GM23248 (cell line): Measurements from ENCODE around the gene MEI4. TPM values are rescaled to one million over a fixed set of nuclear protein-coding genes. Genes with fewer than 3 reads are reported as not detected.

Experiments
- DNase-seq: peaks from one replicate; pipeline ENCODE4 v3.0.0-alpha.2; 2015
- H2AFZ ChIP-seq: fragments of 200-600 bp; sonication (generic); 2 replicates; pipeline ENCODE4 v1.6.1; 2016; ENCODE audit warnings: antibody characterized with exemption
- H3F3A ChIP-seq: fragments of 200-600 bp; sonication (generic); 2 replicates; pipeline ENCODE4 v1.6.1; 2016; ENCODE audit warnings: mild to moderate bottlenecking, antibody characterized with exemption, mixed run types; ENCODE audit not compliant: insufficient read depth
- H3K27ac ChIP-seq: fragments of 200-600 bp; sonication (generic); 2 replicates; pipeline ENCODE4 v1.5.1; 2016; ENCODE audit warnings: mild to moderate bottlenecking
- H3K27me3 ChIP-seq: fragments of 200-600 bp; sonication (generic); replicated peaks from 2 replicates; pipeline ENCODE4 v1.6.1; 2016; ENCODE audit warnings: mild to moderate bottlenecking; ENCODE audit not compliant: insufficient read depth
- H3K36me3 ChIP-seq: fragments of 200-600 bp; sonication (generic); 2 replicates; pipeline ENCODE4 v1.6.1; 2016; ENCODE audit warnings: low read depth, mild to moderate bottlenecking
- H3K4me1 ChIP-seq: fragments of 200-600 bp; sonication (generic); 2 replicates; pipeline ENCODE4 v1.6.1; 2016; ENCODE audit warnings: mild to moderate bottlenecking; ENCODE audit not compliant: insufficient read depth
- H3K4me2 ChIP-seq: fragments of 200-600 bp; sonication (generic); one replicate; pipeline ENCODE4 v1.6.1; 2016; ENCODE audit warnings: mild to moderate bottlenecking; ENCODE audit not compliant: unreplicated experiment
- H3K4me3 ChIP-seq: fragments of 200-600 bp; sonication (generic); 2 replicates; pipeline ENCODE4 v1.5.1; 2016; ENCODE audit warnings: mild to moderate bottlenecking
- H3K79me2 ChIP-seq: fragments of 200-600 bp; sonication (generic); 2 replicates; pipeline ENCODE4 v1.6.1; 2016; ENCODE audit warnings: mild to moderate bottlenecking; ENCODE audit not compliant: insufficient read depth
- H3K9ac ChIP-seq: fragments of 200-600 bp; sonication (generic); 2 replicates; pipeline ENCODE4 v1.6.1; 2016; ENCODE audit warnings: mild to moderate bottlenecking
- H3K9me2 ChIP-seq: fragments of 200-600 bp; sonication (generic); 2 replicates; pipeline ENCODE4 v1.6.1; 2016; ENCODE audit warnings: mixed run types, mild to moderate bottlenecking, moderate library complexity; ENCODE audit not compliant: insufficient read depth
- H3K9me3 ChIP-seq: fragments of 200-600 bp; sonication (generic); one replicate; pipeline ENCODE4 v1.6.1; 2017; ENCODE audit warnings: low read depth
- H4K20me1 ChIP-seq: fragments of 200-600 bp; sonication (generic); 2 replicates; pipeline ENCODE4 v1.6.0; 2016; ENCODE audit not compliant: insufficient read depth
- EZH2 ChIP-seq: fragments of 200-600 bp; sonication (generic); IDR thresholded peaks from 2 replicates; pipeline ENCODE4 v1.6.1; 2018; ENCODE audit warnings: antibody characterized with exemption, mild to moderate bottlenecking; ENCODE audit not compliant: insufficient read depth, poor library complexity, severe bottlenecking
- EZH2phosphoT487 ChIP-seq: fragments of 200-600 bp; sonication (generic); IDR thresholded peaks from 2 replicates; pipeline ENCODE4 v1.6.1; 2018; ENCODE audit warnings: antibody characterized with exemption, moderate library complexity, mild to moderate bottlenecking, low read depth; ENCODE audit not compliant: insufficient read depth
- WGBS, 2 experiments: methylation state at CpG; one replicate each; pipeline ENCODE4 v1.1.6; 2015 to 2017; ENCODE audit warnings: low lambda C conversion rate in 2 of 2, low coverage in 1 of 2; ENCODE audit errors: missing lambda C conversion rate in 2 of 2; 5-methylcytosine and 5-hydroxymethylcytosine counted together
- in situ Hi-C: fragments of 300-500 bp; cut with MboI; formaldehyde crosslinking; loops from 2 replicates; pipeline ENCODE4 v1.15.0; 2020
- polyA plus RNA-seq: library from polyadenylated mRNA; unstranded; fragments of >200 nt; fragmentation: Nextera tagmentation; extraction: Ambion mirVana; gene quantifications from 2 replicates; pipeline ENCODE4 v1.2.1, GENCODE V29; 2016
- total RNA-seq: library from RNA; depleted of rRNA; stranded (reverse); fragments of >200 nt; shearing (Covaris generic); gene quantifications from 2 replicates; pipeline ENCODE4 v1.2.3, GENCODE V29; 2014

Gene MEI4
- total and polyA plus RNA-seq, 2 experiments from 2014 or later = 0.04 TPM; not detected in 1

- no peak overlapping the region for H3K4me2 ChIP-seq
- H3K9me3 ChIP-seq = no peaks in the 10 kb centered on the region
- H3K27me3 ChIP-seq = no peaks in the 10 kb centered on the region
- no peak overlapping the region for H3K4me3 ChIP-seq
- WGBS, 2 experiments = 0 to 8% methylated on average over 1 of the region's 1 CpG
- no peak overlapping the region for H3K9ac ChIP-seq
- in situ Hi-C loops = no loop called here
- H3K79me2 ChIP-seq = no peaks in the 10 kb centered on the region
- TF ChIP-seq EZH2 = no peak
- TF ChIP-seq EZH2phosphoT487 = no peak
- H3K36me3 ChIP-seq = no peaks in the 10 kb centered on the region
- H3F3A ChIP-seq = no peaks in the 10 kb centered on the region
- H3K27ac ChIP-seq = no peak overlapping the region
- DNase-seq = no peak
- H3K9me2 ChIP-seq = no peaks in the 10 kb centered on the region
- H2AFZ ChIP-seq = no peak overlapping the region
- no peaks in the 10 kb centered on the region for H3K4me1 ChIP-seq
- no peaks in the 10 kb centered on the region for H4K20me1 ChIP-seq
These were observed 19.4 kb upstream of the MEI4 start for GRCh38 chr6:77633471-77633870.

GRCh38 chr6:77633993-77634715 lies 18.7 kb upstream of the MEI4 start:
- Histone ChIP-seq H3K36me3 (no peaks in the 10 kb centered on the region), H3F3A (no peaks in the 10 kb centered on the region), H3K9me3 (no peaks in the 10 kb centered on the region), H3K9ac (no peak overlapping the region), H3K27ac (no peak overlapping the region), H2AFZ (no peak overlapping the region), H3K4me3 (no peak overlapping the region), H3K9me2 (no peaks in the 10 kb centered on the region), H3K79me2 (no peaks in the 10 kb centered on the region), H3K27me3 (no peaks in the 10 kb centered on the region), H3K4me2 (no peak overlapping the region), H3K4me1 (no peaks in the 10 kb centered on the region), H4K20me1 (no peaks in the 10 kb centered on the region)
- WGBS, 2 experiments = 20 to 33% methylated on average over 1 of the region's 1 CpG
- no peak for TF ChIP-seq EZH2phosphoT487
- no peak for TF ChIP-seq EZH2
- DNase-seq = peak; percentile 8
- in situ Hi-C loops = no loop called here

- H3K27ac ChIP-seq = no peak overlapping the region
- in situ Hi-C loops = no loop called here
These were observed 14.6 kb upstream of the MEI4 start for GRCh38 chr6:77638129-77638830.

GRCh38 chr6:77644102-77644705 lies 8.6 kb upstream of the MEI4 start:
- 0 to 6% methylated on average over 2 of the region's 2 CpGs for WGBS, 2 experiments
- no peak for DNase-seq
- Histone ChIP-seq H3K9ac (no peak overlapping the region), H3K9me2 (no peaks in the 10 kb centered on the region), H3K79me2 (no peaks in the 10 kb centered on the region), H2AFZ (no peak overlapping the region), H3F3A (no peaks in the 10 kb centered on the region), H3K4me2 (no peak overlapping the region), H4K20me1 (no peaks in the 10 kb centered on the region), H3K27me3 (no peaks in the 10 kb centered on the region), H3K36me3 (no peaks in the 10 kb centered on the region), H3K4me3 (no peak overlapping the region), H3K27ac (no peak overlapping the region), H3K9me3 (no peaks in the 10 kb centered on the region), H3K4me1 (no peaks in the 10 kb centered on the region)
- TF ChIP-seq EZH2 (no peak), EZH2phosphoT487 (no peak)
- in situ Hi-C loops = no loop called here

More at GRCh38 chr6:77638129-77638830, 14.6 kb upstream of the MEI4 start:
- TF ChIP-seq EZH2 (no peak), EZH2phosphoT487 (no peak)
- H4K20me1 ChIP-seq = no peaks in the 10 kb centered on the region
- H3K9me3 ChIP-seq = no peaks in the 10 kb centered on the region
- H3K79me2 ChIP-seq = no peaks in the 10 kb centered on the region
- H3K4me3 ChIP-seq = no peak overlapping the region
- WGBS, 2 experiments = 56 to 57% methylated on average over 16 of the region's 16 CpGs
- H3K4me2 ChIP-seq = no peak overlapping the region
- no peaks in the 10 kb centered on the region for H3F3A ChIP-seq
- no peak overlapping the region for H2AFZ ChIP-seq
- no peaks in the 10 kb centered on the region for H3K9me2 ChIP-seq
- H3K9ac ChIP-seq = no peak overlapping the region
- H3K4me1 ChIP-seq = no peaks in the 10 kb centered on the region
- no peaks in the 10 kb centered on the region for H3K36me3 ChIP-seq
- no peaks in the 10 kb centered on the region for H3K27me3 ChIP-seq
- DNase-seq = no peak
